ENCODE measurements around the gene SPINT2. TPM values are rescaled to one million over a fixed set of nuclear protein-coding genes. Genes with fewer than 3 reads are reported as not detected.
A peak's percentile ranks its signal among the peaks of the same experiment; 100 is the strongest.

The SPINT2 gene
- polyA plus RNA-seq, 2 of the 4 experiments (the other 2 are of a cell fraction), result 291 to 343 TPM

DNA sequence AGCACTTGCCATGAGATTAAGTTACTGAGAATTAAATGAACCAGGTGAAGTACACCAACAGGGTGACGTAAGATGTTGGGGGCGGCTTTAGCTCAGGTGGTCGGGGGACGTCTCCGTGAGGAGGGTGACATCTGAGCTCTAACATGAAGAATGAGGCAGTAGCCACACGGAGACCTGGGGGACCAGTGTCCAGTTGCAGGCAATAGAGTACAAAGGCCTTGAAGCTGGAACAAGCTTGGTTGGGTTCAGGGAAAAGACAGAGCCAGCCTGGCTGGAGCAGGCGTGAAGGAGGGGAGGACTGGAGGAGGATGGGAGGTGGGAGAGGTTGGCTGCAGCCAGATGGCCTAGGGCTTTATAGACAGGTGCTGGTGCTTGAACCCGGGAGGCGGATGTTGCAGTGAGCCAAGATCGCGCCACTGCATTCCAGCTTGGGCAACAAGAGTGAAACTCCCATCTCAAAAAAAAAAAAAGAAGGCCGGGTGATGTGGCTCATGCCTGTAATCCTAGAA is 1.6 kb downstream of the SPINT2 start:
- ATAC-seq (no peak), FAIRE-seq (peak; percentile 49), DNase-seq (ENCODE audit: low read depth in 1 of 2, low spot score in 1 of 2) (no peak)
- Histone ChIP-seq H3K4me2 (peak overlapping the region; percentile 76), H3K4me1 (peaks cover 72% of the 10 kb centered on the region), H3K9me3 (no peaks in the 10 kb centered on the region), H3K4me3 (peak overlapping the region; percentile 67), H3K27ac (peak overlapping the region; percentile 89 to 91)
- ChIA-PET CTCF (interaction anchor here (0.5 to 18.2 kb wide), 20 partner anchors 8 to 368 kb away, joined by 3 to 259 read pairs (median 8); partner anchors contain the start of genes CATSPERG, FAM98C, KCNK6 and PPP1R14A), POLR2A (interaction anchor here (1.6 to 8.8 kb wide), 5 partner anchors 10 to 54 kb away, joined by 5 to 127 read pairs (median 9); partner anchors contain the start of genes C19orf33, KCNK6 and PPP1R14A)
- 62% methylated on average over 12 of the region's 12 CpGs for WGBS (ENCODE audit: missing lambda C conversion rate)
- TF ChIP-seq HDAC2 (IDR thresholded peaks at IDR 0.05), result no peak
- no peak for TF ChIP-seq CEBPB (IDR thresholded peaks at IDR 0.05)
- no peak for TF ChIP-seq RFX5 (IDR thresholded peaks at IDR 0.05)
- no peak for TF ChIP-seq EP300 (IDR thresholded peaks at IDR 0.05)
- no peak for TF ChIP-seq RCOR1 (IDR thresholded peaks at IDR 0.05; ENCODE audit: low read depth, low read length)
- no peak for TF ChIP-seq HES2 (IDR thresholded peaks at IDR 0.05)
- TF ChIP-seq PHF8 (IDR thresholded peaks at IDR 0.05; ENCODE audit: borderline replicate concordance, low read depth), result no peak
- no peak for TF ChIP-seq HOXA7 (CRISPR knock-in tag; IDR thresholded peaks at IDR 0.05)
- no peak for TF ChIP-seq CHD2 (IDR thresholded peaks at IDR 0.05; ENCODE audit: low read length, partially characterized antibody)
- TF ChIP-seq JUN (IDR thresholded peaks at IDR 0.05), result no peak
- TF ChIP-seq JUNB (IDR thresholded peaks at IDR 0.05), result no peak

GRCh38 chr19:38266981-38267597 is 2.7 kb downstream of the SPINT2 start:
- TF ChIP-seq FOSL2 (IDR thresholded peaks at IDR 0.05) (no peak), FOSL2 (CRISPR knock-in tag; IDR thresholded peaks at IDR 0.05) (0 out of 2 replicates have a peak, but pooled peaks have one; percentile 50), RAD21 (conservative IDR thresholded peaks at IDR 0.05 in 1 of 2, IDR thresholded peaks at IDR 0.05 in 1 of 2) (no peak), FOSB (CRISPR knock-in tag; IDR thresholded peaks at IDR 0.05) (0 out of 2 replicates have a peak, but pooled peaks have one; percentile 37), CBX2 (IDR thresholded peaks at IDR 0.05; ENCODE audit: borderline replicate concordance, low read depth) (no peak), POLR2AphosphoS2 (conservative IDR thresholded peaks at IDR 0.05; ENCODE audit: low read length) (no peak), POLR2A (IDR thresholded peaks at IDR 0.05; ENCODE audit: low read length) (peak; percentile 8; the same call in 1 of the 2 replicates), ZNF302 (CRISPR knock-in tag; IDR thresholded peaks at IDR 0.05) (no peak), PBX3 (IDR thresholded peaks at IDR 0.05) (no peak), TFCP2L1 (CRISPR knock-in tag; IDR thresholded peaks at IDR 0.05) (no peak), BHLHE40 (IDR thresholded peaks at IDR 0.05; ENCODE audit: low read depth, low read length) (no peak)
- TF ChIP-seq, protein P1, sequence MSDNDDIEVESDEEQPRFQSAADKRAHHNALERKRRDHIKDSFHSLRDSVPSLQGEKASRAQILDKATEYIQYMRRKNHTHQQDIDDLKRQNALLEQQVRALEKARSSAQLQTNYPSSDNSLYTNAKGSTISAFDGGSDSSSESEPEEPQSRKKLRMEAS (IDR thresholded peaks at IDR 0.05), result peak; percentile 72
- ChIA-PET CTCF (interaction anchor here (0.5 to 18.2 kb wide), 15 partner anchors 7 to 365 kb away, joined by 3 to 259 read pairs (median 10); partner anchors contain the start of genes CATSPERG, PPP1R14A and PSMD8), POLR2A (interaction anchor here (0.6 to 8.8 kb wide), 6 partner anchors 18 to 596 kb away, joined by 3 to 127 read pairs (median 6); partner anchors contain the start of genes C19orf33, KCNK6 and PSMD8)
- WGBS (ENCODE audit: missing lambda C conversion rate), result 4% methylated on average over 12 of the region's 12 CpGs
- FAIRE-seq (peak; percentile 99), ATAC-seq (peak; percentile 8 to 17; a peak in 3 of 6 replicates), DNase-seq (ENCODE audit: low read depth in 1 of 2, low spot score in 1 of 2) (peak; percentile 68 to 77)
- peak overlapping the region; percentile 76 for H3K4me2 ChIP-seq
- peak overlapping the region; percentile 3 for H3K4me3 ChIP-seq
- H3K4me1 ChIP-seq, result peaks cover 83% of the 10 kb centered on the region
- H3K9me3 ChIP-seq, result no peaks in the 10 kb centered on the region
- peak overlapping the region; percentile 89 to 91 for H3K27ac ChIP-seq
